Nephron (organoid): ENCODE data around the gene P2RY1.
"Not testable (repeated sequence)": the region's sequence is repeated elsewhere in the genome, so short reads cannot be mapped to it uniquely, and the experiment has no call there.

Source experiments
- H3K27ac Mint-ChIP-seq, 3 experiments: 2 replicates each; pipeline ENCODE4 v1.8.0; 2020; ENCODE audit warnings: mixed read lengths in 3 of 3, mild to moderate bottlenecking in 2 of 3, moderate library complexity in 1 of 3
- H3K27me3 Mint-ChIP-seq: 2 replicates; pipeline ENCODE4 v1.8.0; 2021; ENCODE audit warnings: low read depth, mild to moderate bottlenecking, moderate library complexity, mixed read lengths
- H3K36me3 Mint-ChIP-seq: 2 replicates; pipeline ENCODE4 v1.8.0; 2020; ENCODE audit warnings: low read depth, mixed read lengths
- H3K4me1 Mint-ChIP-seq: 2 replicates; pipeline ENCODE4 v1.8.0; 2020; ENCODE audit warnings: mixed read lengths
- H3K4me3 Mint-ChIP-seq, 3 experiments: 2 replicates each; pipeline ENCODE4 v1.8.0; 2020; ENCODE audit warnings: mild to moderate bottlenecking in 3 of 3, mixed read lengths in 3 of 3, moderate library complexity in 2 of 3
- H3K9me3 Mint-ChIP-seq: 2 replicates; pipeline ENCODE4 v1.8.0; 2020; ENCODE audit warnings: mixed read lengths
- TF ChIP-seq, protein P1 (sequence below), 3 experiments: fragments of 200-600 bp; sonication (generic); IDR thresholded peaks; one replicate each; pipeline ENCODE4 v1.5.0; 2021; ENCODE audit warnings: antibody characterized with exemption in 3 of 3; ENCODE audit not compliant: unreplicated experiment in 3 of 3

Gene P2RY1

DNA sequence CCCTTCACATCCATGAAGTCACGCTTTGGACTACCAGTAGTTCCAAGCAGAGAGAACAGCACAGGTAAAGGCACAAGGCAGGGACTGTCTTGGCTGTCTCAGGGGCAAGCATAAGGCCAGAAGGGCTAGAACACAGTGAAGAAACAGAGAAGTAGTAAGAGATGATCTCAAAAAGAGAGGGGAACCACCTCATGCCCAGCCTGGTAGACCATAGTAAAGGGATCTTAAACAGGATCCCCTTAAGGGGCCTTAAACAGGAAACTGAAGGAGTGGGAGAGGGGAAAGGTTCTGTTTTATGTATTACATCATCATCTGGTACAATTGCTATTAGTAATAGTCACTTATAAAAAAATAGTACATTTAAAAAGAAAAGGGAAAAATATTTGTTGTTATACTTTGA lies 25.8 kb downstream of the P2RY1 start:
- TF ChIP-seq, protein P1, sequence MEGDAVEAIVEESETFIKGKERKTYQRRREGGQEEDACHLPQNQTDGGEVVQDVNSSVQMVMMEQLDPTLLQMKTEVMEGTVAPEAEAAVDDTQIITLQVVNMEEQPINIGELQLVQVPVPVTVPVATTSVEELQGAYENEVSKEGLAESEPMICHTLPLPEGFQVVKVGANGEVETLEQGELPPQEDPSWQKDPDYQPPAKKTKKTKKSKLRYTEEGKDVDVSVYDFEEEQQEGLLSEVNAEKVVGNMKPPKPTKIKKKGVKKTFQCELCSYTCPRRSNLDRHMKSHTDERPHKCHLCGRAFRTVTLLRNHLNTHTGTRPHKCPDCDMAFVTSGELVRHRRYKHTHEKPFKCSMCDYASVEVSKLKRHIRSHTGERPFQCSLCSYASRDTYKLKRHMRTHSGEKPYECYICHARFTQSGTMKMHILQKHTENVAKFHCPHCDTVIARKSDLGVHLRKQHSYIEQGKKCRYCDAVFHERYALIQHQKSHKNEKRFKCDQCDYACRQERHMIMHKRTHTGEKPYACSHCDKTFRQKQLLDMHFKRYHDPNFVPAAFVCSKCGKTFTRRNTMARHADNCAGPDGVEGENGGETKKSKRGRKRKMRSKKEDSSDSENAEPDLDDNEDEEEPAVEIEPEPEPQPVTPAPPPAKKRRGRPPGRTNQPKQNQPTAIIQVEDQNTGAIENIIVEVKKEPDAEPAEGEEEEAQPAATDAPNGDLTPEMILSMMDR (IDR thresholded peaks at IDR 0.05; ENCODE audit: unreplicated experiment in 3 of 3), result no peak
- H3K9me3 Mint-ChIP-seq, result no peaks in the 10 kb centered on the region

DNA sequence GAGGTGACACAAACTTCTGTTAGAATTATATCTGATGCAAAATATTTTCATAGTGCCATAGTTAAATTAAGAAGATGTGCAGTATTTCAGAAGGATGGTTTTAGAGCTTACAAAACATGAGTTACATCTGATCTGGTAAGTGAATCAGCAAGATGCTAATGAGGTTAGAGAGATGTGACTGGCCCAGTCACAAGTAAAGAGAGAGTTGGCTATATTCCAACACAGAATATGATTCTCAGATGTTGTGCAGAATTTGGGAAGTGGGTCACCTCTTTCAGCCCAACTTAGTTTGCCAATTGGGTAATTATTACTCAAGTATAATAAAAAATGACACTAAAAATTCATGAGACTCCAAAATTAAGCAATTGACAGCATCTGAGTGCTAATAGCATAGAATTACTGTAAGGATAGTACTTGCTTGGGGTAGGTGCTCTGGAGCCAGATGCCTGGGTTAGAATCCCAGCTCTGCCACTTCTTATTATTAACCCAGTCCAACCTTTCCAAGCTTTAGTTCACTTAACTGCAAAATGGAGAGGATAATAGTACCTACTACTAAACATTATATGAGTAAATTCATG lies 30.8 kb downstream of the P2RY1 start:
- no peaks in the 10 kb centered on the region for H3K36me3 Mint-ChIP-seq
- H3K9me3 Mint-ChIP-seq, result no peaks in the 10 kb centered on the region
- H3K4me1 Mint-ChIP-seq, result no peaks in the 10 kb centered on the region
- no peak overlapping the region for H3K27ac Mint-ChIP-seq
- no peaks in the 10 kb centered on the region for H3K27me3 Mint-ChIP-seq
- TF ChIP-seq, protein P1 (IDR thresholded peaks at IDR 0.05; ENCODE audit: unreplicated experiment in 3 of 3), result no peak
- H3K4me3 Mint-ChIP-seq, result no peak overlapping the region

More for the DNA sequence above, 25.8 kb downstream of the P2RY1 start:
- no peaks in the 10 kb centered on the region for H3K4me1 Mint-ChIP-seq
- H3K27me3 Mint-ChIP-seq, result no peaks in the 10 kb centered on the region
- no peaks in the 10 kb centered on the region for H3K36me3 Mint-ChIP-seq
- H3K27ac Mint-ChIP-seq, result no peak overlapping the region
- no peak overlapping the region for H3K4me3 Mint-ChIP-seq

DNA sequence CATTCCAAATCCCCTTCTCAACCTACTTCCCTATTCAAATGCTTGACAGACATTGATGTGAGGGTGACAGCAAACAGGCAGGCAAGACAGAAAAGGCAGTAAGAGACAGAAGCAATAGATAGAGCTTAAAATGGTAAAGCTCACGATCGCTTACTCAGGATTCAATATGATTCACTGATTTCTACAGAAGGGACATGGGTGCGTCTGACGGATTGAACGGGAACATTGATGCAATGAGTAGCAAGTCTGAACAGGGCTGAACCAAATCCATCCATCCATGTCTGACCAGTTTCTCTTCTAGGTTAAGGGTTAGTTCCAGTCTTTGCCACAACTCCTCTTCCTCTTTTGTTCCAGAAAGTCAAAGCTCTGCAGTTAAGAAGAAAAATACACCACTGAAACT lies 35.1 kb downstream of the P2RY1 start:
- Mint-ChIP-seq H3K4me1 (no peaks in the 10 kb centered on the region), H3K4me3 (no peak overlapping the region), H3K27me3 (no peaks in the 10 kb centered on the region), H3K9me3 (peaks cover 3% of the 10 kb centered on the region), H3K36me3 (no peaks in the 10 kb centered on the region), H3K27ac (no peak overlapping the region)
- TF ChIP-seq, protein P1 (IDR thresholded peaks at IDR 0.05; ENCODE audit: unreplicated experiment in 3 of 3), result no peak

DNA sequence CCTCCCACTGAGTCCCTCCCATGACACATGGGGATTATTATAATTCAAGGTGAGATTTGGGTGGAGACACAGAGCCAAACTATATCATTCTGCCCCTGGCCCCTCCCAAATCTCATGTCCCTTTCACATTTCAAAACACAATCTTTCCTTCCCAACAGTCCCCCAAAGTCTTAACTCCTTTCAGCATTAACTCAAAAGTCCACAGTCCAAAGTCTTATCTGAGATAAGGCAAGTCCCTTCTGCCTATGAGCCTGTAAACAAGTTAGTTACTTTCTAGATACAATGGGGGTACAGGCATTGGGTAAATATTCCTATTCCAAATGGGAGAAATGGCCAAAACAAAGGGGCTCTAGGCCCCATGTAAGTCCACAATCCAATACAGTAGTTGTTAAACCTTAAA lies 38.4 kb downstream of the P2RY1 start:
- not testable (repeated sequence) for H3K4me1 Mint-ChIP-seq, H3K27me3 Mint-ChIP-seq, H3K36me3 Mint-ChIP-seq, H3K27ac Mint-ChIP-seq, H3K4me3 Mint-ChIP-seq, H3K9me3 Mint-ChIP-seq

DNA sequence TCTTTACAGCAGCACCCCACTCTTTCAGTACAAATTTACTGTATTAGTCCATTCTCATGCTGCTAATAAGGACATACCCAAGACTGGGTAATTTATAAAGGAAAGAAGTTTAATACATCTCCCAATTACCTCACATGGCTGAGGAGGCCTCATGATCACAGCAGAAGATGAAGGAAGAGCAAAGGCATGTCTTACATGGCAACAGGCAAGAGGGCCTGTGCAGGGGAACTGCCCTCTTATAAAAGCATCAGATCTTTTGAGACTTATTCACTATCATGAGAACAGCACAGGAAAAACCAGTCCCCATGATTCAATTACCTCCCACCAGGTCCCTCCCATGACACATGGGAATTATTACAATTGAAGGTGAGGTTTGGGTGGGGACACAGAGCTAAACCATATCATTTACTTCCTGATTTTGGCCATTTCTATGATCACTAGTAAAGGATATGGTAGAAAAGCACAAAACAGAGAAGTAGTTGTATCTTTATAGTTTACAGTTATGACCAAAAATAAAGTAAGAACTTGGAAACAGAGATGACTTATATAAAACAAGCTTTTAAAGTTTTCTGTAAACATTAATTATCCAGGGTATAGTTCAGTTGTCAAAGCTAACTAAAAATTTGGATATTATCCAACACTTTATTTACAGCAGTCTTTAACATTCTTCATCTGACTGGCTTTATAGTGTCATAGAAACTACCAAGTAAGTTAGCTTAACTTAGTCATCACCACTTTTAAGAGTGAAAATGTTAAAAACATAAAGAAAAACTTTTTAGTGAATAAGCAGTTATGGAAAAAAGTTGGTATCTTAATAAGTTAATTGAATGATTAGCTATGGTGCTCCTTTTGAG lies 40.2 kb downstream of the P2RY1 start:
- TF ChIP-seq, protein P1 (IDR thresholded peaks at IDR 0.05; ENCODE audit: unreplicated experiment in 3 of 3), result no peak
- no peak overlapping the region for H3K4me3 Mint-ChIP-seq
- no peaks in the 10 kb centered on the region for H3K4me1 Mint-ChIP-seq
- H3K27me3 Mint-ChIP-seq, result peaks cover 3% of the 10 kb centered on the region
- H3K36me3 Mint-ChIP-seq, result no peaks in the 10 kb centered on the region
- H3K9me3 Mint-ChIP-seq, result peaks cover 3% of the 10 kb centered on the region
- H3K27ac Mint-ChIP-seq, result no peak overlapping the region

DNA sequence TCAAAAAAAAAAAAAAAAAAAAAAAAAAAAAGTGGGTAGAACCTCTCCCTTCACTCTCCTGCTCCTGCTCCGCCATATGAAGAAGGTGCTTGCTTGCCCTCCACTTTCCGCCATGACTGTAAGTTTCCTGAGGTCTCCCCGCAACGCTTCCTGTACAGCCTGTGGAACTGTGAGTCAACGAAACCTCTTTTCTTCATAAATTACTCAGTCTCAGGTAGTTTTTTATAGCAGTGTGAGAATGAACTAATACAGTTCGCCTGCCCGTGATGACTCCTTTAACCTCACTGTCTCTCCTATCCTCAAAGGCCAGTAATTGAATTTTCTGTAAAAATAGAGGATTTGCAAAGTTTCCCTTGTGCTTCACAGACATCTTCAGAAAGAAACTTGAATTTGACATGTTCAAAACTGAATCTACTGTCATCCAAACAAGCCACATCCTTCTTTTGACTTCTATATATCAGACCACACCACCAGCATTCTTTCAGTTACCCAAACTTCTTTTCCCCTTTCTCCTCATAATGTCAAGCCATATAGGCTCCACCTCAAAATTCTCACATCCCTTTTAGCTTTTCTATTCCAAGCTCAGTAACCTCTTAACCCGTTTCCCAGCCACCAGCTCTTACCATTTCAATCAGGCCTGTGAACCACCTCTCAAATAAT lies 44.3 kb downstream of the P2RY1 start:
- Mint-ChIP-seq H3K4me3 (no peak overlapping the region), H3K27ac (no peak overlapping the region), H3K4me1 (no peaks in the 10 kb centered on the region), H3K36me3 (no peaks in the 10 kb centered on the region), H3K27me3 (peaks cover 3% of the 10 kb centered on the region), H3K9me3 (peaks cover 3% of the 10 kb centered on the region)
- TF ChIP-seq, protein P1 (IDR thresholded peaks at IDR 0.05; ENCODE audit: unreplicated experiment in 3 of 3), result no peak
